Measurements from ENCODE around the gene CCNYL1.
"Not testable (repeated sequence)": the region's sequence is repeated elsewhere in the genome, so short reads cannot be mapped to it uniquely, and the experiment has no call there.

Gene CCNYL1

GRCh38 chr2:207716056-207716455 is 4.6 kb downstream of the CCNYL1 start:
- intact Hi-C loops (cut with micrococcal nuclease): no loop called here
- H3K27ac Mint-ChIP-seq: no peak overlapping the region
- H3K36me3 Mint-ChIP-seq (ENCODE audit: low read depth): peaks cover 35% of the 10 kb centered on the region
- H3K4me1 Mint-ChIP-seq (ENCODE audit: low read depth): peaks cover 32% of the 10 kb centered on the region
- no peak overlapping the region for H3K4me3 Mint-ChIP-seq
- H3K27me3 Mint-ChIP-seq: no peaks in the 10 kb centered on the region
- H3K9me3 Mint-ChIP-seq: no peaks in the 10 kb centered on the region

- Mint-ChIP-seq H3K9me3 (no peaks in the 10 kb centered on the region), H3K36me3 (ENCODE audit: low read depth) (peaks cover 26% of the 10 kb centered on the region), H3K4me3 (no peak overlapping the region), H3K27me3 (no peaks in the 10 kb centered on the region), H3K27ac (no peak overlapping the region), H3K4me1 (ENCODE audit: low read depth) (peaks cover 18% of the 10 kb centered on the region)
- intact Hi-C loops (cut with micrococcal nuclease): no loop called here
Measured at GRCh38 chr2:207718521-207718920, 7.1 kb downstream of the CCNYL1 start.

- H3K9me3 Mint-ChIP-seq: no peaks in the 10 kb centered on the region
- H3K4me1 Mint-ChIP-seq (ENCODE audit: low read depth): peaks cover 13% of the 10 kb centered on the region
- intact Hi-C loops (cut with micrococcal nuclease): no loop called here
- no peaks in the 10 kb centered on the region for H3K27me3 Mint-ChIP-seq
- H3K27ac Mint-ChIP-seq: no peak overlapping the region
- peaks cover 26% of the 10 kb centered on the region for H3K36me3 Mint-ChIP-seq (ENCODE audit: low read depth)
- H3K4me3 Mint-ChIP-seq: no peak overlapping the region
Measured at GRCh38 chr2:207719008-207719407, 7.6 kb downstream of the CCNYL1 start.

GRCh38 chr2:207719655-207720054 is 8.2 kb downstream of the CCNYL1 start:
- intact Hi-C loops (cut with micrococcal nuclease); H3K27ac Mint-ChIP-seq; H3K27me3 Mint-ChIP-seq; H3K9me3 Mint-ChIP-seq; H3K4me1 Mint-ChIP-seq (ENCODE audit: low read depth); H3K4me3 Mint-ChIP-seq: not testable (repeated sequence)
- H3K36me3 Mint-ChIP-seq (ENCODE audit: low read depth): peaks cover 20% of the 10 kb centered on the region

GRCh38 chr2:207720517-207721187 is 9.2 kb downstream of the CCNYL1 start:
- peaks cover 24% of the 10 kb centered on the region for H3K36me3 Mint-ChIP-seq (ENCODE audit: low read depth)
- H3K27ac Mint-ChIP-seq: no peak overlapping the region
- intact Hi-C loops (cut with micrococcal nuclease): no loop called here
- peaks cover 7% of the 10 kb centered on the region for H3K4me1 Mint-ChIP-seq (ENCODE audit: low read depth)
- H3K27me3 Mint-ChIP-seq: no peaks in the 10 kb centered on the region
- H3K4me3 Mint-ChIP-seq: no peak overlapping the region
- H3K9me3 Mint-ChIP-seq: no peaks in the 10 kb centered on the region

GRCh38 chr2:207722773-207723424 is 11.5 kb downstream of the CCNYL1 start:
- intact Hi-C loops (cut with micrococcal nuclease): no loop called here
- H3K27me3 Mint-ChIP-seq: no peaks in the 10 kb centered on the region
- peaks cover 10% of the 10 kb centered on the region for H3K4me1 Mint-ChIP-seq (ENCODE audit: low read depth)
- peaks cover 22% of the 10 kb centered on the region for H3K36me3 Mint-ChIP-seq (ENCODE audit: low read depth)
- no peak overlapping the region for H3K27ac Mint-ChIP-seq
- no peaks in the 10 kb centered on the region for H3K9me3 Mint-ChIP-seq
- no peak overlapping the region for H3K4me3 Mint-ChIP-seq

GRCh38 chr2:207723425-207723787 is 12.0 kb downstream of the CCNYL1 start:
- H3K9me3 Mint-ChIP-seq; H3K27me3 Mint-ChIP-seq; H3K27ac Mint-ChIP-seq; H3K4me3 Mint-ChIP-seq; intact Hi-C loops (cut with micrococcal nuclease): not testable (repeated sequence)
- H3K36me3 Mint-ChIP-seq (ENCODE audit: low read depth): peaks cover 22% of the 10 kb centered on the region
- peaks cover 10% of the 10 kb centered on the region for H3K4me1 Mint-ChIP-seq (ENCODE audit: low read depth)

GRCh38 chr2:207724113-207724512 is 12.7 kb downstream of the CCNYL1 start:
- Mint-ChIP-seq H3K4me1 (ENCODE audit: low read depth) (peaks cover 10% of the 10 kb centered on the region), H3K27me3 (no peaks in the 10 kb centered on the region), H3K36me3 (ENCODE audit: low read depth) (peaks cover 26% of the 10 kb centered on the region), H3K9me3 (no peaks in the 10 kb centered on the region), H3K27ac (no peak overlapping the region), H3K4me3 (no peak overlapping the region)
- intact Hi-C loops (cut with micrococcal nuclease): no loop called here

- Mint-ChIP-seq H3K27ac (no peak overlapping the region), H3K9me3 (no peaks in the 10 kb centered on the region), H3K27me3 (no peaks in the 10 kb centered on the region), H3K36me3 (ENCODE audit: low read depth) (peaks cover 40% of the 10 kb centered on the region), H3K4me3 (no peak overlapping the region), H3K4me1 (ENCODE audit: low read depth) (peaks cover 10% of the 10 kb centered on the region)
- intact Hi-C loops (cut with micrococcal nuclease): loop anchor here (5.0 kb wide), 1 partner anchor 89 kb away; no protein-coding TSS in a partner anchor
Measured at GRCh38 chr2:207725873-207726578, 14.6 kb downstream of the CCNYL1 start.

- no peak overlapping the region for H3K27ac Mint-ChIP-seq
- H3K4me3 Mint-ChIP-seq: no peak overlapping the region
- H3K36me3 Mint-ChIP-seq (ENCODE audit: low read depth): peaks cover 46% of the 10 kb centered on the region
- H3K4me1 Mint-ChIP-seq (ENCODE audit: low read depth): peaks cover 10% of the 10 kb centered on the region
- intact Hi-C loops (cut with micrococcal nuclease): loop anchor here (5.0 kb wide), 1 partner anchor 90 kb away; no protein-coding TSS in a partner anchor
- H3K27me3 Mint-ChIP-seq: no peaks in the 10 kb centered on the region
- H3K9me3 Mint-ChIP-seq: no peaks in the 10 kb centered on the region
Measured at GRCh38 chr2:207727261-207727660, 15.8 kb downstream of the CCNYL1 start.

GRCh38 chr2:207729465-207729998 is 18.1 kb downstream of the CCNYL1 start:
- intact Hi-C loops (cut with micrococcal nuclease): loop anchor here (5.0 kb wide), 1 partner anchor 92 kb away; no protein-coding TSS in a partner anchor
- Mint-ChIP-seq H3K27me3 (no peaks in the 10 kb centered on the region), H3K4me3 (no peak overlapping the region), H3K9me3 (no peaks in the 10 kb centered on the region), H3K4me1 (ENCODE audit: low read depth) (peaks cover 10% of the 10 kb centered on the region), H3K36me3 (ENCODE audit: low read depth) (peaks cover 57% of the 10 kb centered on the region), H3K27ac (no peak overlapping the region)

GRCh38 chr2:207731138-207731537 is 19.7 kb downstream of the CCNYL1 start:
- no peak overlapping the region for H3K4me3 Mint-ChIP-seq
- no peaks in the 10 kb centered on the region for H3K9me3 Mint-ChIP-seq
- peaks cover 10% of the 10 kb centered on the region for H3K4me1 Mint-ChIP-seq (ENCODE audit: low read depth)
- peaks cover 66% of the 10 kb centered on the region for H3K36me3 Mint-ChIP-seq (ENCODE audit: low read depth)
- H3K27me3 Mint-ChIP-seq: no peaks in the 10 kb centered on the region
- intact Hi-C loops (cut with micrococcal nuclease): no loop called here
- no peak overlapping the region for H3K27ac Mint-ChIP-seq

- peaks cover 63% of the 10 kb centered on the region for H3K36me3 Mint-ChIP-seq (ENCODE audit: low read depth)
- intact Hi-C loops (cut with micrococcal nuclease): no loop called here
- H3K4me1 Mint-ChIP-seq (ENCODE audit: low read depth): no peaks in the 10 kb centered on the region
- H3K4me3 Mint-ChIP-seq: no peak overlapping the region
- H3K9me3 Mint-ChIP-seq: no peaks in the 10 kb centered on the region
- no peaks in the 10 kb centered on the region for H3K27me3 Mint-ChIP-seq
- no peak overlapping the region for H3K27ac Mint-ChIP-seq
Measured at GRCh38 chr2:207733597-207734240, 22.3 kb downstream of the CCNYL1 start.

- Mint-ChIP-seq H3K27me3 (no peaks in the 10 kb centered on the region), H3K4me1 (ENCODE audit: low read depth) (no peaks in the 10 kb centered on the region), H3K9me3 (no peaks in the 10 kb centered on the region), H3K27ac (no peak overlapping the region), H3K36me3 (ENCODE audit: low read depth) (peaks cover 60% of the 10 kb centered on the region), H3K4me3 (no peak overlapping the region)
- intact Hi-C loops (cut with micrococcal nuclease): no loop called here
Measured at GRCh38 chr2:207734264-207734635, 22.8 kb downstream of the CCNYL1 start.

All from dendritic cell treated with granulocyte-macrophage colony-stimulating factor and Interleukin-4, amounts not matched to agents 40 ng/mL and 50 ng/mL, for 4 days (primary cell).